NCI-H82 (cell line): ENCODE measurements around the gene TSEN34.

Source experiments
- DNase-seq: peaks from one replicate; lab custom pipeline; 2025; lab: John Stamatoyannopoulos, UW

TSEN34 gene

DNA sequence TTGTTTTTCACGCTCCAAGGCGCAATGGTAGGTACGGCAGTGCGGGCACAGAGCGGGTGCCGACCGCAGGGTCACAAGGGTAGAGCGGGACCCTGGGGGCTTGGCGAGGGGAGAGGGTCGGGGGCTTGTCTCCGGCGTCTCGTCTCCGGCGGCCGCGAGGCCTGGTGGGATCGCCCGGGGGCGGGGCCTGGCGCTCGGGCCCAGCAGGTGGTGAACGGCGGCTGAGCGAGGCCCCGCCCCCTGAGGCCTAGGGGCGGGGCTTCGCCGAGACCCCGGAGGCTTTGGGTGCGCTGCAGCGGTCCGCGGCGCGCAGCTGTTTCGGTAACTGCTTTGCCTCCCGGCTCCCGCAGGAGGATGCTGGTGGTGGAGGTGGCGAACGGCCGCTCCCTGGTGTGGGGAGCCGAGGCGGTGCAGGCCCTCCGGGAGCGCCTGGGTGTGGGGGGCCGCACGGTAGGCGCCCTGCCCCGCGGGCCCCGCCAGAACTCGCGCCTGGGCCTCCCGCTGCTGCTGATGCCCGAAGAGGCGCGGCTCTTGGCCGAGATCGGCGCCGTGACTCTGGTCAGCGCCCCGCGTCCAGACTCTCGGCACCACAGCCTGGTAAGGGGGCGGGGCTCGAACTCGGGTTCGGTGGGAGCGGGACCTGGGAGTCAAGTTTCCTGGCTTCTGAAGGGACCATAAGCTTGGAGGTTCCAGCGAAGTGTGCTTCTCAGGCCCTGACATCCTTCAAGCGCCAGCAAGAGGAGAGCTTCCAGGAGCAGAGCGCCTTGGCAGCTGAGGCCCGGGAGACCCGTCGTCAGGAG lies at the start of gene TSEN34:
Gene TSEN34 (plus strand): TSS at position 298 of the 800 bp plus-strand sequence. CDS start 57 bp downstream, at position 355.
- peak; percentile 89 for DNase-seq

DNA sequence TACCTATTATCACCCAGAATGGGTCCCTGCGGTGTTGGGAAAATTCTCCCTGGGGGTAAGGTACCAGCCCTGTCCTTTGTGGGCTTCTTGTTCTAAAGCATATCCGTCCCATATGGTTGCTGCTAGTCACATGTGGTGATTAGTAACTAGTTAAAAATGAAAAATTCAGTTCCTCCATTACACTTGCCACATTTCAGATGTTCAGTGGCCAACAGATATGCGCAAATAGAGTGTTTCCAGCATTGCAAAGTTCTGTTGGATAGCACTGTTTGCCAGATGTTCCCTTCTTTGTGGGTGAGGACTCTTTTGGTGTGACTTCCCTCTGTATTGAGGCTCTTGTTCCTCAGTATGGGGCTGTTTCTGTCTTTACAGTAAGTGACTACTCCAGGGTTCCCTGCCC lies 49.8 kb upstream of the TSEN34 start:
- DNase-seq: no peak

DNA sequence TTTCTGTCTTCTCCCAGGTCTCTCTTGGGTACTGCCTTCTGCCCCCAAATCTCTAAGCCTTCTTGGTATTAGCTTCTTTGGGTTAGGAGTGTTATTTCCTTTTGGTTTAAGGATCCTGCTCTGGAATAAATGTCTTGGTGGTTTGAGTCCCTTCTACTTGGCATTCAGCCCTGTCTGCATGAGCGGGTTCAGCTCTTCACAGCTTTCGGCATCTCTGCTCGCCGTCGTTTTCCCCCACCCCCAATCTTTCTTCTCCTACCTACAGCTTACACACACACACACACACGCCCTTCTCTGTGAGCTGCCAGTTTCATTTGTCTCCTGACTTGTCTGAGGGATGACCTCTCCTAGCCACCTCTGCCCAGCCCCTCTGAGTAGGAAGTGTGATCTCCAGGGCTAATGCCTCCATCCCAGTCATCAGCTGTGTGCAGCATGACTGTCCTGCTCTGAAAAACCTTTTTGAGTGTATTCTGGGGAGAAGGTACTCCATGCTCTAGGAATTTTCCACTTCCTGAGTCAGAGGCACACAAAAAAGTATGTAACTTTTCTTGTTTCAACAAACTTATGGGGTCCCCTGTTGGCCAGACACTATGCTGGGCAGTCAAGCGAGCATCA lies 48.8 kb upstream of the TSEN34 start:
- no peak for DNase-seq

DNA sequence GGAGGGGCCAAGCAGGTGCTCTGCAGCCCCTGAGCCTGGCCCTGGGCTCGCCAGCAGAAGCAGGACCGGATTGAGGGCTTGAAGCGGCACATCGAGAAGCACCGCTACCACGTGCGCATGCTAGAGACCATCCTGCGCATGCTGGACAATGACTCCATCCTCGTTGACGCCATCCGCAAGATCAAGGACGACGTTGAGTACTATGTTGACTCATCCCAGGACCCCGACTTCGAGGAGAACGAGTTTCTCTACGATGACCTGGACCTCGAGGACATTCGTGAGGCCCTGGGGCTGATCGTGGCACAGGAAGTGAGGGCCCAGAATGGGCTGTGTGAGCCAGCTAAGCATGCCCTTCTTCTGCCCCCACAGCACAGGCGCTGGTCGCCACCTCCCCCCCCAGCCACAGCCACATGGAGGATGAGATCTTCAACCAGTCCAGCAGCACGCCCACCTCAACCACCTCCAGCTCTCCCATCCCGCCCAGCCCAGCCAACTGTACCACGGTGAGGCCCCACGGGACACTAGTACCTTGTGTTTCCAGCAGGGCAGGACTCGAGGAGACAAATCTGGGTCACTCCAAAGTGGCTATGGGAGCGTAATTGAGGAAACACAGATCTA lies 45.5 kb upstream of the TSEN34 start:
- DNase-seq: no peak

DNA sequence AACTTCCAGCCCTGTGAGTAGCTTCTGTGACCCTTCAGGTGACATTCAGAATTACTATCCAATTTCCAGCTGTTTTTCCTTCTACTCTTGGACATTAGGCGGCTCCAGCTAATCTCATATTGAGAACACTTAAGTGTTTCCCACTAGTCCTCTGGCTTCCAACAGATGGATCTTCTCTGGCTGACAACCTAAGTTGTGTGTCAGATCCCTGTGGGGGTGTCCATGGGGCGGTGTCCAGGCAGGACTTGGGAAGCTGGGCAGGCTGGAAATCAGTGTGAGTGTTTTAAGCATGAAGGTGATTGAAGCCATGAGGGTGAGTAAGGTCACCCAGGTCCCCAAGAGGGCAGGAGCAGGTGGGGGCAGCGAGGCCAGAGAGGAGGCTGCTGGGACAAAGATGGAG lies 43.4 kb upstream of the TSEN34 start:
- no peak for DNase-seq

DNA sequence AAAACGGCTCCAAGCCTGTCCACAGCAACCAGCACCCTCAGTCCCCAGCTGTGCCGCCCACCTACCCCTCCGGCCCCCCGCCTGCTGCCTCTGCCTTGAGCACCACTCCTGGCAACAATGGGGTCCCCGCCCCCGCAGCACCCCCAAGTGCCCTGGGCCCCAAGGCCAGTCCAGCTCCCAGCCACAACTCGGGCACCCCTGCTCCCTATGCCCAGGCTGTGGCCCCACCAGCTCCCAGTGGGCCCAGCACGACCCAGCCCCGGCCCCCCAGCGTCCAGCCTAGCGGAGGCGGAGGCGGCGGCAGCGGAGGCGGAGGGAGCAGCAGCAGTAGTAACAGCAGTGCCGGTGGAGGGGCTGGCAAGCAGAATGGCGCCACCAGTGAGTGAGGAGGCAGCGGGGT lies 43.0 kb upstream of the TSEN34 start:
- no peak for DNase-seq

DNA sequence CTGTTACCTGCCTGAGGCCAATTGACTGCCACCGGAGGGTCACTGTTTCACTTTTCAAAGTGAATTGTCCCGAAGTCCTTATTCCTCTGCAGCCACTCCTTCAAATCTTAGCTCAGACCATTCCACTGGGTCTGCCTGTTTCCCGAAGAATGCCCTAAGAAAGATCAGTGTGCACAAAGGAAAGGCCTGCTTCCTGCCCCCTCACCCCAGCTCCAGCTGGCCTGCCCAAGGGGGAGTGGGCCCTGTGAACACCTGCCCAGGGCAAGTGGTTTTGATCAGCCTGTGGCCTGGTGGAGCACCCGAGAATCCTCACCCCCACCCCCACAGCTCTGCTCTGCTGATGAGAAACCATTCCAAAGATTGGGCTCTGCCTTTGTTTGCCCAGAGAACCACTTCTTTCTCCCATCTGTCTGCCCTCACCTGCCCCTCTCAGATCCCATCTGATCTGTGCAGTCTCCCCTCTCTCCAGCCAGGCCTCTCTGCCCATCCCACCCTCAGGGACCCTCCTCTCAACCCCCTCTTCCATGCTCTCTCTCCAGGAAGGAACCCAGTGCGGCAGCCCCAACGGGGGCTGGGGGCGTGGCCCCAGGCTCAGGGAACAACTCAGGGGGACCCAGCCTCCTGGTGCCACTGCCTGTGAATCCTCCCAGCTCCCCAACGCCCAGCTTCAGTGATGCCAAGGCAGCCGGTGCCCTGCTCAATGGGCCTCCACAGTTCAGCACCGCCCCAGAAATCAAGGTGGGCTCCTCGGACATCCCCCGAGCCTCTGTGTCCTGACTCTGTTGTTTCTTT lies 41.9 kb upstream of the TSEN34 start:
- no peak for DNase-seq

DNA sequence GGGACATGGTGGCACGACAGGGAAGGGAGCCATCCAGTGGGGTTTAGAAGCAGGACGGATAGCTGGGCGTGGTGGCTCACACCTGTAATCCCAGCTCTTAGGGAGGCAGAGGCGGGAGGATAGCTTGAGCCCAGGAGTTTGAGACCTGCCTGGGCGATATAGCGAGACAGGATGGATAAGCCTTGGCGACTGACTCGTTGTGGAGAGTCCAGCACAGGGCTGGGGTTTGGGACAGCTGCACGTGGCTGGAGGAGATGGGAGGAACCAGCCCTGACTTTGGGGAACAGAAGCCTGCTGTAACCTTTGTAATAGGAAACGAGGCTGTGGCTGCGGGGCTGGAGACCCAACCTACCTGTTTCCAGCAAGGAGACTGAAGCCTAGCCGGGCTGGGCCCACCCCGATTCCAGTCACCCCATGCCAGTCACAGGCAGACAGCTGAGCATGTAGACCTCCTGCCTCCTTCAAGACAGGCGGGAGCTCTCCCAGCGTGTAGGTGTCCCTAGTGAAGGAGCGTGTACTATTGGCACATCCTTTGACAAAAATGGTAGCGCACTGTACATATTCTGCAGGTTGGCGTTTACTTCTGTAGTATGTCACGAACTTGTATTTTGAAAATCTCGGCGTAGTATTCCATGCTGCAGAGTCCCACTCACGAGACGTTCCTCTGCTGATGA lies 39.6 kb upstream of the TSEN34 start:
- DNase-seq: no peak

DNA sequence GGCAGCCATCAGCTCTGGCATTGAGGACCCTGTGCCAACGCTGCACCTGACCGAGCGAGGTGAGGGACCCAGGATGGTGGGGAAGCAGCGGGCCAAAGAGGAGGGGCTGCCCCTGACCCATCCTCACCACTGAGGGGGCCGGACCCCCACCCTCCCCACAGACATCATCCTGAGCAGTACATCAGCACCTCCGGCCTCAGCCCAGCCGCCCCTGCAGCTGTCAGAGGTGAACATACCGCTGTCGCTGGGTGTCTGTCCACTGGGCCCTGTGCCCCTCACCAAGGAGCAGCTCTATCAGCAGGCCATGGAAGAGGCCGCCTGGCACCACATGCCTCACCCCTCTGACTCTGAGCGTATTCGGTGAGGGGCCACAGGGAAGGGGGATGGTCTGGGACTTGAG lies 38.8 kb upstream of the TSEN34 start:
- no peak for DNase-seq

DNA sequence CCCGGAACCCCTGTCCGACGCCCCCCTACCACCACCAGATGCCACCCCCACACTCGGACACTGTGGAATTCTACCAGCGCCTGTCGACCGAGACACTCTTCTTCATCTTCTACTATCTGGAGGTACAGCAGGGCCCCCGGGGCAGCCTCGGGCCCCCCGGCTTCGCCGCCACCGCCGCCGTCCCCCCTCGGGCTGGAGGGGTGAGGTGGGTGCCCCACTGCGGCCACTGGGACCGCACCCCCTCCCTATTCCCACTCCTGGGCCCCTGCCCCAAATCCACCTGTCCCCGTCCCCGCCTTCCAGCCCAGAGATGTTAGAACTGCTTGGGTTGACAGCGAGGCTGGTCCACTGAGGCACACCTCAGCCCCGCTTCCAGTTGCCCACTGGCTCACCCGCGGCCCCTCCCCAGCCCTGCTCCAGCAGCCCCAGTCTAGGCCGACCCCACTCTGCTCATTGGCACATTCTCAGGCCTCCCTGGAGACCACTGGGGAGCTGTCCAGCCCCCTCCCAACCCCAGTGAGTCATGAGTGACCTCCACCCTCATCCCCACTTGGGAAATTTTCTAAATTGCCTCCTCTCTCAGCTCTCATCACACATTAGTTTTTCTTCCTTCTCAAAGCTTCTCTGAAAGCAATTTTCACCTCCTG lies 38.1 kb upstream of the TSEN34 start:
- DNase-seq: no peak

DNA sequence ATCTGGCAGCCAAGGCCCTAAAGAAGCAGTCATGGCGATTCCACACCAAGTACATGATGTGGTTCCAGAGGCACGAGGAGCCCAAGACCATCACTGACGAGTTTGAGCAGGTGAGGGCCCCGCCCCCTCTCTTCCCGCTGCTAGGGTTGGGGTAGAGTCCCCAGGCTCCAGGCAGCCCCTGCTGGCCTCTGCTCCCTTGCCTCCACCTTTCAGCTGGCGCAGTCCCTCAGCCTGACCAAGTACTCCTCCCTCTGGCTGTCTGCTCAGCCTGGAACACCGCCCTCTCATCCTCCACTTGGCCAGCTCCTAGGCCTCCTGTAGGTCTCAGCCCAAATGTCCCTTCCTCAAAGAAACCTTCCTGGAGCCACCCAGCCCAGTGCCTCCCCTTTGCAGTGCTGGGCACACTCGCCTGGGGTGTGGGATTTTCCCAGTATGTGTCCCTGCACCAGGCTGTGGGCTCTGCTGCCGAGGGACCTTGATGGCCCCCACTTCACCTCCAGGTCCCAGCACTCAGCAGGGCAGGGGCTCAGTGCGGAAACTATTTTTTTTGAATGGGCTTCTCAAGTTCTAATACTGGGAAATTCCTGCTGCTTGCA lies 37.3 kb upstream of the TSEN34 start:
- no peak for DNase-seq

DNA sequence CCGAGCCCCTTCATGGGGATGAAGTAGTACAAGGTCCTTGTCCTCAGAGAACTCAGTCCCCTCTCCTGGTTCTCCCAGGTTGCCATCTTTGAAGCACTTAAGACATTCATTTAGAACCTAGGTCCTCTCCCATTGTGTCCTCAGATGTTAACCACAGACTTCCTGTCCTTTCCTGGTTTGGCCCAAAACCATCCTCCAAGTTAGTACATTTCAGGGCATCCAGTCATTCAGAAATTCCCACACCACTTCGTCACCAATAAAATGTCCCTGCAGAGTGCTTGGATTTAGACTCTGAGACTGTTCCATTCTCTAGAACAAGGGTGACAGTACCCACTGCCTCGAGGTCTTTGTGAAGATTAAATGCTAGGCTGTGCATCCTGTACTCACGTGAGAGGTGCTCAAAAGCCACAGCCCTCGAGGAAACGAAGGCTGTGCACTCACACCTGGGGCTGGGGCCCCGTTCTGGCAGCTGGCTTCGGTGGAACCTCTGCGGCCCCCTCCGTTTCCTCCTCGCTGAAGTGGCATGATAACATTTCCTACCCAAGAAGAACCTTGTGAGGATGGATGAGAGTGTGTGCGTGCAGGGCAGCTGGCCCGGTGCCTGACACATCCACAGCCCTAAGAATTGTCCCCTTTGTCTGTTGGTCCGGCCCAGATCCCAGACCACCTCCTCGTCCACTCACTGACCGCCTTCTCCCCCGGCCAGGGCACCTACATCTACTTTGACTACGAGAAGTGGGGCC lies 36.3 kb upstream of the TSEN34 start:
- no peak for DNase-seq

DNA sequence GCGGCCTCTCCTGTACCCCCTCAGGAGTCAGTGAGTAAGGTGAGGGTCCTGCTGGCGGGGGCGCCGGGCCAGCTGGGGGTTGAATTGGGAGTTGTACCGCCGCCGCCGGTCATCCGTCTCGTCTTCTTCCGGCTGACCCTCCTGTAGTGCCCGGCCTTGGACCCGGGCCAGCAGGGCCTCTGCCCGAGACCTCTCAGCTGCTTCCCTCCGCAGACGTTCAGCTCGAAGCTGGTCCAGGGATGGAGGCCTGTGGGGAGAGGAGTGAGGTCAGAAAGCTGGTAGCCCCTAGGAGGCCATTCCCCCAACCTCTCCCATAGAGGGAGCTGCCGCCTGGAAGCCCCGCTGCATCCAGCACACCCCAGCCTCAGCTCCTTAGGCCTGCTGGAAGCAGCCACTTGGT lies 35.4 kb upstream of the TSEN34 start:
- DNase-seq: no peak

DNA sequence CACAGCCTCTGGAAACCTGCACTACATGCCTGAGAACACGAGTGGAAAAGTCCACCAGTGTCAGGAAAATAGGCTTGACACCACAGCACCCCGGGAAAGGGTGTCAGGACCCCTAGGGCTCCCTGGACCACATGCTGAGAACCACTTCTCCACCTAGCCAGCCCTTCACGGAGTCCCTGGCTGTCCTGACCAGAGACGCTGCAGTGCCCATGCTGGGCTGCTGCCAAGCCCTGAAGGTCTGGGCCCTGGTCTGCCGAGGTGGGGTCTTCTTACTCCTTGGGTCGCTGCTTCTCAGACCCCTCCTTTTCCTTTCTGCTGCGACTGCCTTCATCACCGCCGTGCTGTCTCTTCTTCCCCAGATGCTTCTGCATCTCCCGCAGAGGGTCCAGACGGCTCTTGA lies 34.6 kb upstream of the TSEN34 start:
- no peak for DNase-seq

DNA sequence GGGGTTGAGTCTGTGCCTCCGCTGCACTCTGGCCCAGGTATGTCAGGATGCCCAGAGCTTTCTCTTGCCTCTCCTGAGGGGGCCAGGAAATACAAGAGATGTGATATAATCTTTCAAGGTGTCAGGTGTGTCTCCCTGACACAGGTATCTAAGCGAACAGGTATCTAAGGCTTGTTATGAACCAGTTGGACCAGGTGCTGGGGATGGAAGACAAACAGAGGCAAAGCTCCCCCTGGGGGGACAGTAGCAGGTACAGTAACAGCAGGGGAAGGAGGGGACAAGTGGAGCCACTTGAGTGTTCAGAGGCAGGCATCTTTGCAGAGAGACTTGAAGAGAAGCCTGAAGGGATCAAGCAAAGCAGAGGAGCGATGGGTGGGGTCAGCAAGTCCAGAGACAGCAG lies 34.2 kb upstream of the TSEN34 start:
- DNase-seq: no peak

DNA sequence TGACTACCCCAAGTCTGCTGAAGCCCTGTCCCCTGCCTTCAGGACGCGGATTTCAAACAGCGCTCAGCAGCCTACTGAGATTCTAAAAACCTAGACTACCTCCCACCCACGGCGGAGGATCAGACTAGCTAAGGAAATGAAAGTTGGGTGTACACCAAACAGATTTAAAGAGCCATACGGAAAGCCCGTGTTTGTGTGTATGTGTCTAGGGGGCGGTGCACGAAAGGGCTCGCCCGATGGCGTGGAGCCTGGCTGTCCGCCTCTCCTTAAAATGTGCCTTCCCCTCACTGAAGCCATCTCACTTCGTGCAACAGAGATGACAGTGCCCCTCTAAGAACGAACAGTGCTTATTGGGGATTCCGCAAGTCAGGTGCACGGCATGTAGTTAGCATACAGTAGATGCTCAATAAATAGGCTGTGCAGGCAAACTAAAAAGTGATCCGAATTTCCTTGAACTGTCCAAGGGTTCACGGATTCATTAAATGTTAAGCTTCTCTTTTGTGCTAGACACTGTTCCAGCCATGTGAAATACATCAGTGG lies 32.2 kb upstream of the TSEN34 start:
- peak; percentile 58 for DNase-seq

DNA sequence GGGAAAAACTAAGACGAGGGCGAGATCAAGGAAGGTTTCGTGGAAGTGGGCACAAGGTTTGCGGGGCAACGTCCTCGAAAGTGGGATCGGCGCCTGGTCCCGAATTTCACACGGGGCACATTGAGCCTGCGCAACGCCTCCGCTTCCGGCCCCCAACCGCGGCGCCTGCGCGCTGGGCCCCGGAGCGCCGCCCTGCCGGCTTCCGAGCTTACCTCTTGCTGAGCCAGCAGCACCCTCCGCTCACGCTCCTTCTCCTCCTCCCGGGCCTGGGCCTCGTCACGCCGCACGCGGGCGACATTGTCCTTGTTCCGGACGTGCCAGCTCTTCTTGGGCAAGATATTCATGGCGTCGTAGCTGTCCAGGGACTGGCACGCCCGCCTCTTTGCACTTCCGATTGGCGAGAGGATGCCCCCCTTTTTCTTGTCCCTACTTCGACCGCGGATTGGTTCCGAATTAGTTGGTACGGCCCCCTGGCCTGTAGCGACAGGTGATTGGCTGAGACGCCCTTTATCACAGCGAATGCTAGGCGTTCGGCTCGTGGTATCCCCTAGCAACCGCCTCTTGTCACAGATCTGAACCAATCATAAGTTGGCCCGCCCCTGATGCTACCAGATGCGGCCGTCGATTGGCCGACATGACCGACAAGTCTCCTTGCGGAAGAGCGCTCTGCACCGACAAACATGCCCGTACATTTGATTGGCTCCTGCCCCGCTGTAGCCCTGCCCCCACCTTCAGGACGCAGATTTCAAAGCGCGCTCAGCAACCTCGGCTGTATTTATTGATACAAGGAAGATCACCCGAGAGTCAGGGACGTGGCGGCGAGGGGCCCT lies 31.5 kb upstream of the TSEN34 start, which contains the start of gene LENG1:
Gene LENG1 (minus strand): TSS at position 370 of the 830 bp plus-strand sequence. CDS start 26 bp downstream, at position 344.
- peak; percentile 100 for DNase-seq

DNA sequence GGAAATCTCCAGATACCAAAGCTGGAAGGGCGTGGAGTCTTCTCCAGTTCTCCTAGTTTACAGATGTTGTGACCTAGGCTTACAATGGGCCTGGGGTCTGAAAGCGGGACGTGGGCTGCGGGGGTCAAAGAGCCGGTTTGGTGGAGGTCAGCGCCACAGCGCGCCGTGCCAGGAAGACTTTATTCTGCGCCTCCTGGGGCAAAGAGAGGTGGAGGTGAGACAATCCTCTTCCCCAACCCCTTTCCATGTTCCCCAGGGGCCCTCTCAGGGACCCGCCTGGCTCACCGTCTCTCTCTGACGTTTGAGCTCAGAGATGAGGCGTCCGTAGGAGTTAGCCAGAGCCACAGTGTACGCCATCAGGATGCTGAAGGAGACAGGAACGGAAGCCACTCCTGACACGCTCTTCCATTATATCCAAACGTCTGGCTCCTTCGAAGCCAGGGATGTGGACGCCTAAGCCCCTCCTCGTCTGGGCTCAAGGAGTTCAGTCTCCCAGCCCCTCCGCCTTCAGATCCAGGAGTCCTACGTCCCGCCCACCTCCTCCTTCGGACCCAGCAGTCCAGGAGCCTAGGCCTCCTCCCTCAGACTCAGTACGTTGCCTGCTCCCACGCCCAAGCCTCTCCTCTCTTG lies 30.8 kb upstream of the TSEN34 start:
- peak; percentile 65 for DNase-seq
